K562 (cell line): Measurements from ENCODE around the gene ERP29. TPM values are rescaled to one million over a fixed set of nuclear protein-coding genes. Genes with fewer than 3 reads are reported as not detected.

ENCODE experiments used
- CC2D1A ChIP-seq: fragments of 450-650 bp; IDR thresholded peaks from 2 replicates; pipeline ENCODE4 v1.6.1; 2017; ENCODE audit warnings: mild to moderate bottlenecking
- CEBPB ChIP-seq: fragments of 450-650 bp; IDR thresholded peaks from 2 replicates; pipeline ENCODE4 v1.6.1; 2016; ENCODE audit warnings: missing genetic modification characterization, missing compliant biosample characterization
- DDX20 ChIP-seq: fragments of 450-650 bp; IDR thresholded peaks from 2 replicates; pipeline ENCODE4 v1.6.1; 2016; ENCODE audit warnings: missing genetic modification characterization, low read depth, mild to moderate bottlenecking, missing compliant biosample characterization, moderate library complexity
- EP300 ChIP-seq: IDR thresholded peaks from 2 replicates; pipeline ENCODE4 v1.6.1; 2012; ENCODE audit warnings: low read length, improper control_type of control experiment
- ETS1 ChIP-seq: conservative IDR thresholded peaks from 2 replicates; pipeline ENCODE4 v1.6.1; 2011; ENCODE audit warnings: low read depth, mild to moderate bottlenecking, low read length; ENCODE audit not compliant: control insufficient read depth
- FOXP1 ChIP-seq: sonication (generic); formaldehyde crosslinking; IDR thresholded peaks from 2 replicates; pipeline ENCODE4 v1.8.0; 2022; ENCODE audit warnings: mild to moderate bottlenecking, missing genetic modification reagents
- GABPB1 ChIP-seq: sonication (generic); formaldehyde crosslinking; IDR thresholded peaks from 2 replicates; pipeline ENCODE4 v1.8.0; 2022; ENCODE audit warnings: mild to moderate bottlenecking, missing genetic modification reagents
- GTF2F1 ChIP-seq: IDR thresholded peaks from 2 replicates; pipeline ENCODE4 v1.6.1; 2011; ENCODE audit warnings: low read depth, low read length, improper control_type of control experiment
- HMGN3 ChIP-seq: IDR thresholded peaks from 2 replicates; pipeline ENCODE4 v1.6.1; 2011; ENCODE audit warnings: borderline replicate concordance, low read depth, mild to moderate bottlenecking, mixed read lengths, low read length; ENCODE audit not compliant: insufficient read length; ENCODE audit errors: extremely low read depth
- JUN ChIP-seq, 2 experiments: sonication (generic) in 1 of 2; formaldehyde crosslinking in 1 of 2; IDR thresholded peaks; 2 replicates each; pipeline versions ENCODE4 v1.6.1 to v1.8.0; 2012 to 2022; ENCODE audit warnings: borderline replicate concordance in 2 of 2, mild to moderate bottlenecking in 2 of 2, improper control_type of control experiment in 1 of 2, low read depth in 1 of 2, low read length in 1 of 2, missing genetic modification reagents in 1 of 2
- NFYB ChIP-seq: IDR thresholded peaks from 2 replicates; pipeline ENCODE4 v1.6.1; 2011; ENCODE audit warnings: mild to moderate bottlenecking, moderate library complexity; ENCODE audit not compliant: insufficient read length; ENCODE audit errors: extremely low read depth
- PCBP2 ChIP-seq: fragments of 200-400 bp; formaldehyde crosslinking; IDR thresholded peaks from 2 replicates; pipeline ENCODE4 v1.6.1; 2018; ENCODE audit warnings: low read length, low read depth, mild to moderate bottlenecking, moderate library complexity; ENCODE audit not compliant: poor library complexity, severe bottlenecking
- PHF8 ChIP-seq: fragments of 200-600 bp; sonication (generic); IDR thresholded peaks from 2 replicates; pipeline ENCODE4 v1.6.1; 2012; ENCODE audit warnings: mixed run types, mild to moderate bottlenecking, inconsistent platforms, low read length, moderate library complexity, borderline replicate concordance
- PML ChIP-seq: IDR thresholded peaks from 2 replicates; pipeline ENCODE4 v1.6.1; 2012; ENCODE audit warnings: low read length, inconsistent platforms
- PTRF ChIP-seq: fragments of 450-650 bp; IDR thresholded peaks from 2 replicates; pipeline ENCODE4 v1.6.1; 2016; ENCODE audit warnings: mild to moderate bottlenecking, missing genetic modification characterization, missing compliant biosample characterization
- RAD51 ChIP-seq: fragments of 450-650 bp; IDR thresholded peaks from 2 replicates; pipeline ENCODE4 v1.7.1; 2016; ENCODE audit warnings: low read depth, mild to moderate bottlenecking, borderline replicate concordance
- RBM14 ChIP-seq: fragments of 200-400 bp; formaldehyde crosslinking; IDR thresholded peaks from 2 replicates; pipeline ENCODE4 v1.6.1; 2018; ENCODE audit warnings: low read depth, mild to moderate bottlenecking, low read length, moderate library complexity, borderline replicate concordance; ENCODE audit not compliant: insufficient read depth
- SMARCA5 ChIP-seq: fragments of 450-650 bp; IDR thresholded peaks from 2 replicates; pipeline ENCODE4 v1.6.1; 2016
- SMARCE1 ChIP-seq: fragments of 450-650 bp; IDR thresholded peaks from 2 replicates; pipeline ENCODE4 v1.7.1; 2016; ENCODE audit warnings: mild to moderate bottlenecking
- SUPT5H ChIP-seq: fragments of 450-650 bp; IDR thresholded peaks from 2 replicates; pipeline ENCODE4 v1.6.1; 2016
- ZBTB11 ChIP-seq, 3 experiments: fragments of 200-800 bp in 1 of 3; fragments of 250-450 bp in 1 of 3; fragments of 450-650 bp in 1 of 3; sonication (Bioruptor Pico) in 1 of 3; sonication (Bioruptor generic) in 1 of 3; formaldehyde crosslinking in 1 of 3; IDR thresholded peaks; 2 replicates each; pipeline versions ENCODE4 v1.6.1 to v1.8.0; 2016 to 2022; ENCODE audit warnings: mild to moderate bottlenecking in 2 of 3, missing genetic modification characterization in 2 of 3, missing compliant biosample characterization in 1 of 3, moderate library complexity in 1 of 3
- ZNF174 ChIP-seq: fragments of 250-450 bp; sonication (Bioruptor Pico); IDR thresholded peaks from 2 replicates; pipeline ENCODE4 v1.4.0; 2020; ENCODE audit warnings: mild to moderate bottlenecking
- ZNF561 ChIP-seq: fragments of 450-650 bp; formaldehyde crosslinking; conservative IDR thresholded peaks from 2 replicates; pipeline ENCODE4 v1.4.0; 2020; ENCODE audit warnings: mild to moderate bottlenecking, moderate library complexity
- polyA plus RNA-seq, 8 experiments: library from polyadenylated mRNA; depleted of rRNA in 4 of 8; stranded (reverse) in 5 of 8; unstranded in 3 of 8; fragments of >200 nt; fragmentation: Nextera tagmentation in 2 of 8; fragmentation: Illumina TruSeq in 1 of 8; extraction: Ambion mirVana in 2 of 8; extraction: Trizol in 1 of 8; gene quantifications; 2 replicates each; pipeline versions ENCODE4 v1.2.1 to v1.2.3, GENCODE V29; 2011 to 2014; ENCODE audit warnings: inconsistent platforms in 1 of 8, missing spikeins in 1 of 8
- total RNA-seq, 7 experiments: library from RNA; depleted of rRNA in 6 of 7; stranded (reverse); fragments of >200 nt in 6 of 7; fragmentation: Illumina TruSeq in 2 of 7; extraction: Trizol in 2 of 7; gene quantifications; 2 replicates each; pipeline versions ENCODE4 v1.2.1 to v1.2.3, GENCODE V29; 2011 to 2021; ENCODE audit warnings: low replicate concordance in 1 of 7

Gene ERP29
- total and polyA plus RNA-seq, 9 of the 15 experiments (the other 6 are each of a cell fraction or from before 2014, with no cell fraction given), result 42.4 to 146 (median 111) TPM

- TF ChIP-seq ZBTB11 (CRISPR knock-in tag; IDR thresholded peaks at IDR 0.05) (no peak; a peak in 1 of 6 replicates), PML (peak; percentile 35; the same call in 1 of the 2 replicates), RAD51 (no peak), CC2D1A (no peak), SUPT5H (peak; percentile 4; the same call in 1 of the 2 replicates), RBM14 (no peak; the same call in 1 of the 2 replicates), PCBP2 (no peak), SMARCE1 (no peak), GTF2F1 (no peak), PHF8 (peak; percentile 51), SMARCA5 (peak; percentile 48; the same call in 1 of the 2 replicates), CEBPB (tag) (peak; percentile 53), JUN (IDR thresholded peaks at IDR 0.05; ENCODE audit: borderline replicate concordance, low read depth, low read length) (no peak), JUN (CRISPR knock-in tag; IDR thresholded peaks at IDR 0.05; ENCODE audit: borderline replicate concordance) (no peak), FOXP1 (CRISPR knock-in tag) (0 out of 2 replicates have a peak, but pooled peaks have one; percentile 6), DDX20 (no peak), HMGN3 (no peak), PTRF (tag) (no peak), EP300 (no peak; the same call in 1 of the 2 replicates), NFYB (no peak), GABPB1 (CRISPR knock-in tag) (no peak; the same call in 1 of the 2 replicates), ZNF174 (CRISPR knock-in tag) (no peak), ZNF561 (CRISPR knock-in tag) (no peak), ETS1 (no peak)
These were observed 576 bp downstream of the ERP29 start (continued) for GRCh38 chr12:112013601-112014402.
